HepG2 (cell line): ENCODE data around the gene GADD45B. TPM values are rescaled to one million over a fixed set of nuclear protein-coding genes. Genes with fewer than 3 reads are reported as not detected.
A peak's percentile ranks its signal among the peaks of the same experiment; 100 is the strongest.

Source experiments
- DPF2 ChIP-seq: sonication (generic); formaldehyde crosslinking; IDR thresholded peaks from 2 replicates; pipeline ENCODE4 v1.4.0; 2020; ENCODE audit warnings: mild to moderate bottlenecking, low read depth, missing genetic modification reagents, borderline replicate concordance
- EEA1 ChIP-seq: sonication (generic); formaldehyde crosslinking; IDR thresholded peaks from 2 replicates; pipeline ENCODE4 v1.5.1; 2020; ENCODE audit warnings: mild to moderate bottlenecking, missing genetic modification reagents, borderline replicate concordance
- FOXA3 ChIP-seq: IDR thresholded peaks from 2 replicates; pipeline ENCODE4 v1.6.1; 2016; ENCODE audit warnings: missing genetic modification reagents, missing compliant biosample characterization
- KDM1A ChIP-seq: IDR thresholded peaks from 2 replicates; pipeline ENCODE4 v1.6.1; 2016; ENCODE audit warnings: missing compliant biosample characterization
- KDM3A ChIP-seq: IDR thresholded peaks from 2 replicates; pipeline ENCODE4 v1.6.1; 2018; ENCODE audit warnings: low read depth, missing compliant biosample characterization
- KDM5B ChIP-seq: sonication (generic); formaldehyde crosslinking; IDR thresholded peaks from 2 replicates; pipeline ENCODE4 v1.4.0; 2020; ENCODE audit warnings: missing genetic modification reagents, mild to moderate bottlenecking, borderline replicate concordance
- KLF12 ChIP-seq: sonication (generic); formaldehyde crosslinking; IDR thresholded peaks from 2 replicates; pipeline ENCODE4 v1.4.0; 2020; ENCODE audit warnings: missing genetic modification reagents, borderline replicate concordance
- KMT2A ChIP-seq: sonication (generic); formaldehyde crosslinking; IDR thresholded peaks from 2 replicates; pipeline ENCODE4 v1.4.0; 2020; ENCODE audit warnings: missing genetic modification reagents
- NFRKB ChIP-seq: fragments of 450-650 bp; IDR thresholded peaks from 2 replicates; pipeline ENCODE4 v1.6.1; 2017
- SALL2 ChIP-seq: sonication (generic); formaldehyde crosslinking; IDR thresholded peaks from 2 replicates; pipeline ENCODE4 v1.8.1; 2023; ENCODE audit warnings: mild to moderate bottlenecking, missing genetic modification reagents, inconsistent platforms
- TBX2 ChIP-seq: sonication (generic); formaldehyde crosslinking; IDR thresholded peaks from 2 replicates; pipeline ENCODE4 v1.5.0; 2020; ENCODE audit warnings: missing genetic modification reagents, mild to moderate bottlenecking, borderline replicate concordance
- THAP7 ChIP-seq: sonication (generic); formaldehyde crosslinking; IDR thresholded peaks from 2 replicates; pipeline ENCODE4 v1.8.1; 2023; ENCODE audit warnings: mild to moderate bottlenecking, missing genetic modification reagents
- ZNF292 ChIP-seq: sonication (generic); formaldehyde crosslinking; IDR thresholded peaks from 2 replicates; pipeline ENCODE4 v1.8.1; 2022; ENCODE audit warnings: mild to moderate bottlenecking, low read depth, missing genetic modification reagents, borderline replicate concordance
- ZNF329 ChIP-seq: sonication (generic); formaldehyde crosslinking; IDR thresholded peaks from 2 replicates; pipeline ENCODE4 v1.9.0; 2021; ENCODE audit warnings: low read depth, mild to moderate bottlenecking, missing genetic modification reagents
- ZNF407 ChIP-seq: sonication (generic); formaldehyde crosslinking; IDR thresholded peaks from one replicate; pipeline ENCODE4 v1.5.1; 2020; ENCODE audit warnings: mild to moderate bottlenecking, missing genetic modification reagents; ENCODE audit errors: not compliant biosample characterization
- ZNF609 ChIP-seq: sonication (generic); formaldehyde crosslinking; IDR thresholded peaks from 2 replicates; pipeline ENCODE4 v1.4.0; 2020; ENCODE audit warnings: mild to moderate bottlenecking, missing genetic modification reagents, borderline replicate concordance
- polyA plus RNA-seq, 8 experiments: library from polyadenylated mRNA; depleted of rRNA in 3 of 8; stranded (reverse) in 7 of 8; unstranded in 1 of 8; fragments of >200 nt; fragmentation: Illumina TruSeq in 4 of 8; extraction: Trizol in 4 of 8; gene quantifications; 2 replicates each; pipeline versions ENCODE4 v1.2.1 to v1.2.3, GENCODE V29; 2011 to 2016; ENCODE audit warnings: low read depth in 4 of 8, missing spikeins in 1 of 8, mixed read lengths in 1 of 8; ENCODE audit not compliant: insufficient read depth in 1 of 8
- total RNA-seq, 5 experiments: library from RNA; depleted of rRNA; stranded (reverse); fragments of >200 nt; fragmentation: Illumina TruSeq; extraction: Trizol; gene quantifications; 2 replicates each; pipeline ENCODE4 v1.2.3, GENCODE V29; 2016; ENCODE audit warnings: low read depth in 1 of 5

GADD45B gene
- total and polyA plus RNA-seq, 2 of the 13 experiments (the other 11 are each of a cell fraction or from before 2014, with no cell fraction given), result 4.6 to 34.1 TPM

- no peak; the same call in 1 of the 2 replicates for TF ChIP-seq ZNF609 (CRISPR knock-in tag)
- no peak for TF ChIP-seq THAP7 (CRISPR knock-in tag)
- no peak for TF ChIP-seq DPF2 (CRISPR knock-in tag)
- no peak for TF ChIP-seq SALL2
- TF ChIP-seq KDM3A (CRISPR knock-in tag), result no peak
- no peak for TF ChIP-seq NFRKB
- TF ChIP-seq KDM1A, result peak; percentile 98
- no peak for TF ChIP-seq ZNF407 (CRISPR knock-in tag)
- peak; percentile 15; the same call in 1 of the 2 replicates for TF ChIP-seq KDM5B (CRISPR knock-in tag)
- TF ChIP-seq EEA1 (CRISPR knock-in tag), result 0 out of 2 replicates have a peak, but pooled peaks have one; percentile 20
- no peak for TF ChIP-seq ZNF329
- TF ChIP-seq FOXA3 (CRISPR knock-in tag), result no peak
- TF ChIP-seq KMT2A (CRISPR knock-in tag), result no peak
- no peak for TF ChIP-seq ZNF292 (CRISPR knock-in tag)
- TF ChIP-seq KLF12 (CRISPR knock-in tag), result no peak
- no peak for TF ChIP-seq TBX2 (CRISPR knock-in tag)
These were observed 767 bp upstream of the GADD45B start (continued) for GRCh38 chr19:2475018-2475701.
